ENCODE data around the gene ELN. TPM values are rescaled to one million over a fixed set of nuclear protein-coding genes. Genes with fewer than 3 reads are reported as not detected.
"Not testable (repeated sequence)": the region's sequence is repeated elsewhere in the genome, so short reads cannot be mapped to it uniquely, and the experiment has no call there.

The ELN gene
- total RNA-seq = 0.20 and 0.21 TPM in 2 replicates

DNA sequence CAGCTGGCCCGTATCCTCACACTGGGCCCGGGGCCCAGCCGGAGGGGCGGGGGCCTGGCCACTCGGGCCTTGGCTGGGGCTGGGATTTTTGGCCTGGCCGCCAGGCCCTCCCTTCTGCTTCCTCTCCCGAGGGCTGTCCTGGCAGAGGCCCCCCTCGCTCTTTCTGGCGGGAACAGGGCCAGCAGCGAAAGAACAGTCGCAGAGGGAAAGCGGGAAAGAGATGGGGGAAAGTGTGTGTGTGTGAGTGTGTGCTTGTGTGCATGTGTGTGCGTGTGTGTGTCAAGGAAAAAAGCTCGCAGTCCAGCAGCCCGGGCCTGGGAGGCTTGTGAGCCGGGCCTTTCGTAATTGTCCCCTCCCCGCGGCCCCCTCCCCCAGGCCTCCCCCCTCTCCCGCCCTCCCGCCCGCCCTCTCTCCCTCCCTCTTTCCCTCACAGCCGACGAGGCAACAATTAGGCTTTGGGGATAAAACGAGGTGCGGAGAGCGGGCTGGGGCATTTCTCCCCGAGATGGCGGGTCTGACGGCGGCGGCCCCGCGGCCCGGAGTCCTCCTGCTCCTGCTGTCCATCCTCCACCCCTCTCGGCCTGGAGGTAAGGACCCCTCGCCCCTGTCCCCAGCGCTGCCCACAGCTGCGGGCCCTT lies at the start of gene ELN:
ELN (plus strand) TSS at position 491 of the 638 bp plus-strand sequence; CDS start at position 506, 15 bp downstream.
- DNase-seq (ENCODE audit: low read depth, low spot score) = no peak

DNA sequence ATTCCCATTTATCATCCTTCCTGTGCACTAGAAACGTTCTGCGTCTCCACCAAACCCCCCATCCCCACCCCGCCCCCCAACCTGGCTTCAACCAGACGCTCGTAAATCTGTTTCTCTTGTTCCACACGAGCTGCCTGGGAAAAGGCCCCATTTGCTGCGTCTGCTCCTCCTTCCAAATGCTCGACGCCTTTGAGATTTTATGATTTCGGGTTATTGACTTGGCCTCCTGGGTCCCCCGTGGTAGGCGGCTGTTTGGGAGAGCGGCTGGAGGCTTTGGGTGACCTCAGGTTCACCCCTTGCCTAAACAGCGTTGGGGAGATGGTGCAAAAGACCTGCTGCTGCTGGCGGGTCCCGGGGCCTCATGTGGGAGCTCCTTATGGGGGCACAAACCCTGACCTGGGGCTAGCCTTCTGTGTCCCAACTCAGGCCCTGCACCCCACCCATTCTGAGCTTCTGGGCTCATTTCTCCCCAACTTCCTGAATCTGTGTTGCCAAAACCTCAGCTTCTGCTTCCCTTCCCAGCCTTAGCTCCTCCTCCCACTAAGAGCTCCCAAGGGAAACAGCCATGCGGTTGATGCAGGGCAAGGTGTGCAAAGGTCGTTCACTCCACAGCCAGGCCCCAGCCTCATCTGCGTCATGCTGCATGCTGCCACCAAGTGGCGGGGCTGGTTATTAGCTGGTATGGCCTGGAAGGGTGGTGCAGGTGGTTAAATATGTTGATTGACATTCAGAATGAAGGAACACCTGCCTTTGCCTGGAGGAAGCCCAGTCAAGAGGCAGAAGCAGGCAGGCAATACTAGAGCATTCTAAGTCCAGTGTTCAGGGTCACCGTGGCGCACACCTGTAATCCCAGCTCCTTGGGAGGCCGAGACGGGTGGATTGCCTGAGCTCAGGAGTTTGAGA lies 49.1 kb upstream of the ELN start:
- no peak for DNase-seq (ENCODE audit: low read depth, low spot score)

DNA sequence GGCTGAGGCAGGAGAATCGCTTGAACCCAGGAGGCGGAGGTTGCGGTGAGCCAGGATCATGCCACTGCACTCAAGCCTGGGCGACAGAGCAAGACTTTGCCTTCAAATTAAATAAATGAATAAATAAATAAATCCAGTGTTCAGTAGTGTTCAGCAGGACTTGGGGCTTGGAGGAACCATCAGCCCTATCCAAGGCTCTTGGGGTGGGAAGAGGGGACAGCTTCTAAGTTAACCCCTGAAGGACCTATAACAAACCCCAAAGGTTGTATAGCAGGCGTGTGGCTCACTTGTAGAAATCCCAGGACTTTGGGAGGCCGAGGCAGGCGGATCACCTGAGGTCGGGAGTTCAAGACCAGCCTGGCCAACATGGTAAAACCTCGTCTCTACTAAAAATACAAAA lies 48.3 kb upstream of the ELN start:
- not testable (repeated sequence) for DNase-seq (ENCODE audit: low read depth, low spot score)

DNA sequence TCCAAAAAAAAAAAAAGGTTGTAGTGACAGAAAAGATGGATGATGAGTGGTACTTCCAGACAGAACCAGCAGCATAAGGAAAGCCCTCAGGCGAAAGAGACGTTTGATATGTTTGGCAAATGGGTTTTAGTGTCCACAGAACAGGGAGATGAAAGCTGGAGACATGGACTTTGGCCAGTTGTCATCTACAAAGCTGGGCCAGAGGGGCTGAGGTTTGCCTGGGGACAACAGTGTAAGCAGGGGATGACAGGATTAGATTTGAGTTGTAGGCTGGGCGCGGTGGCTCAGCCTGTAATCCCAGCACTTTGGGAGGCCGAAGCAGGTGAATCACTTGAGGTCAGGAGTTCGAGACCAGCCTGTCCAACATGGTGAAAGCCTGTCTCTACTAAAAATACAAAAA lies 47.8 kb upstream of the ELN start:
- no peak for DNase-seq (ENCODE audit: low read depth, low spot score)

DNA sequence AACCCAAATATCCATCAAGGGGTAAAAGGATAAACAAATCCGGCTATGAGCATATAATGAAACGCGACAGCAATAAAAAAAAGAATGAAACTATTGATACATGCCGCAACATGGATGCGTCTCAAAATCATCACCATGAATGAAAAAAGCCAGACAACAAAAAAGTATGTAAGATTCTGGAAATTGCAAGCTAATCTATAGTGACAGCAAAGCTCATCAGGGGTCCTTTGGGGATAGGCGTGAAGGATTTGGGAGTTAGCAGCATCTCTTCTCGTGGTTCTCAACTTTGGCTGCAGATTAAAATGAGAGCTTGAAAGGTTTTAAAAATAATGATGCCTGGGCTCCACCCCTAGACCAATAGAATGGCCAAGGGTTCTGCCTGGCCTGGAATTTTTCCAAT lies 46.0 kb upstream of the ELN start:
- no peak for DNase-seq (ENCODE audit: low read depth, low spot score)

DNA sequence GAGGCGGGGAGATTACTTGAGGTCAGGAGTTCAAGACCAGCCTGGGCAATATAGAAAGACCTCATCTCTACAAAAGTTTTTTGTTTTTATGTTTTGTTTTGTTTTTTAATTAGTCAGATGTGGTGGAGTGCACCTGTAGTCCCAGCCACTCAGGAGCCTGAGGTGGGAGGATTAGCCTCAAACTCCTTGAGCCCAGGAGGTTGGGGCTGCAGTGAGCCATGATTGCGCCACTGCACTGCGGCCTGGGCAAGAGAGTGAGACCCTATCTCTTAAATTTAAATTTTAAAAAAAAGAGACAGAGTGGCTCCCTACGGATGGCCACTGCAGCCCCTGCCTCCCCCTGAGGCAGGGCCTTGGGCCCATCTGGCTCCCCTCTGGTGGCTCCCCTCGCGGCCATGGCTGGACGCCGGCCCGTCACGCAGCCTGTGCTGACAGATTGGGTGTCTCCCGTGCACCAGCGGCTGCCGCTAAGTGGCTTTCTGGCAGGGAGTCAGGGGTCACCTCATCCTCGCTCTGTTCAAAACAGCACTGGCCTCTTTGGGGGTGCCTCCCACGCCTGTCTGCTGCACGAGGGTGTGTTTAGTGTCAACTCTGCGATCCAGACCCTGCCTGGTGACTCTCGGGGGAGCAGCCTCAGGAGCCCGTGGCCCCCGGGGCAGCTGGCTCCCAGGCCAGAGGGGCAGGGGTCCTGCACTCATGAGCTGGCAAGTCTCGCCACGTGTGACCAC lies 44.4 kb upstream of the ELN start:
- no peak for DNase-seq (ENCODE audit: low read depth, low spot score)

DNA sequence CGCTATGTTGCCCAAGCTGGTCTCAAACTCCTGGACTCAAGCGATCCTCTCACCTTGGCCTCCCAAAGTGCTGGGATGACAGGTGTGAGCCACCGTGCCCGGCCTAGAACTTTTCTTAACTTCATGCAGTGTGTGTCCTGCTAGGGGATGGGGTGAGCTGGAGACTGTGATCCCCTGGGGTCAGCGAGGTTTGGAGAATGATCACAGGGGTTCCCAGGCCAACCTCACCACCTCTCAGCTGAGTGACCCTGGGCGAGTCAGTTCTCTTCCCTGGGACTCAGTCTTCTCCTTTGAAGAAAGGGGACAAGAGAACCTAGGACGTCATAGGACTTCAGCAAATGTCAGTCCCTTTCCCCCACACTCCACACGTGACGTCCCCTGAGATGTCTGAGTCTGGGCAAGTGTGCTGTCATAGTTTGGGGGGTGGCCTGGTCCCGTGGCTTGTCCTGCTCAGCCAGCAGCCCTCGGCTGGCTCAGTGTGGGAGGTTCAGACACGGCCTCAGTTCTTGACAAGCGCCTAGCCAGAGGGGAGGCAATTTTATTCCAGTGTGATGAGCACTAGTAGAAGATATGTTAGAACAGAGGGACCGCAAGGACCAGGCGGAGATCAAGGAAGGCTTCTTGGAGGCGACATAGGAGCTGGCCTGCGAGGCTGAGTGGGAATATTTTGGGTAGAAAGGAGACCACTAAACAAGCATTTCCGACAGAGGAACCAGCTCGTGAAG lies 43.3 kb upstream of the ELN start:
- DNase-seq (ENCODE audit: low read depth, low spot score) = no peak

- no peak for DNase-seq (ENCODE audit: low read depth, low spot score)
Measured at GRCh38 chr7:73985737-73986141, 42.2 kb upstream of the ELN start.

DNA sequence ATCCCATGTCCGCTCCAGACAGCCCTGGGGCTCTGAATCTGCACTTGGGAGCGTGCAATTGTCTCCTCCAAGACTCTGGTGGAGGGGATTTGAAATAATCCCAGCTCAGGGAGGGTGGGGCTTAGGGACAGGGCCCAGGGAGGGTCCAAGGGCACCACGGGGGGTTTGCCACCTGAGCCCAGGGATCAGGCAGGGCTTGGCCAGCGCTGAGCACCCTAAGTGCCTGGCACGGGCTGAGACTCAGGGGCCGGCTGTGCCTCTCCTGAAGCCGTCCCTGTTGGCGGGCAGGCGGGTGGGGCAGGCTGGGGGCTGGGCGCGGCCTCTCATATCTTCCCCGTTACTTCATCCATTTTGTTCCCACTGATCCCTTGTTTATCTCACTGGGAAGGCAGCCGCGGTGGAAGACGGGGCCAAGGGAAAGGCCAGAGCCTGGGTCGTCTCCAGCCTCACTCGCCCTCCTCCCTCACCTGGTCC lies 41.8 kb upstream of the ELN start:
- no peak for DNase-seq (ENCODE audit: low read depth, low spot score)

DNA sequence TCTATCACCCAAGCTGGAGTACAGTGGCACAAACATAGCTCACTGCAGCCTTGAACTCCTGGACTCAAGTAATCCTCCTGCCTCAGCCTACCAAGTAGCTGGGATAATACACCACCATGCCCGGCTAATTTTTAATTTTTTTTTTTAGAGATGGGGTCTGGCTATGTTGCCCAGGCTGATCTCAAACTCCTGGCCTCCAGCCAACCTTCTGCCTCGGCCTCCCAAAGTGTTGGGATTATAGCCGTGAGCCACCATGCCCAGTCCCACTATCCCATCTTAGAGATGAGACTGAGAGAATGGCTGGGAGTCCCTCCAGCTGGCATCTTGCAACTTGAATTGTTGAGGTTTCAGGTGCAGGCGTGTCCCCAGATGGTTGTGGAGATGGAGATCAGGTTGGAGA lies 40.7 kb upstream of the ELN start:
- no peak for DNase-seq (ENCODE audit: low read depth, low spot score)

DNA sequence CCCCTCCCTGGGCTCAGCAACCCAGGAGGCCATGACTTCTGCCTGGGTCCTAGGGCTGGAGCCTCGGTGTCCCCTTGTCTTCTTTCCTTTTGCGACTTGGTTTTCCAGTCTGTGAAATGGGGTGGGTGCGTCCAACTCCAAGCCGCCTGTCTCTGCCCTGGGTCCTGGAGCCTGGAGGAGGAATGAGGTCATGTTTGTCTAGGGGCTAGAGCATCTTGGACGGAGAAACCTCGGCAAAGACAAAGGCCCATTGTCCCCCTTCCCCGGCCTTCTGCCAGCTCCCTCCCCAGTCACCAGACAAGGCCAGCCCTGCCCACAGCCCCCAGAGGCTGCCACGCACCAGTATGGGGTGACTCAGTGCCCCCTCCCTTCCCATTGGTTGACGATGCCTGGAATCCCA lies 39.8 kb upstream of the ELN start:
- DNase-seq (ENCODE audit: low read depth, low spot score) = no peak

- no peak for DNase-seq (ENCODE audit: low read depth, low spot score)
Measured at GRCh38 chr7:73991522-73992100, 36.4 kb upstream of the ELN start.

DNA sequence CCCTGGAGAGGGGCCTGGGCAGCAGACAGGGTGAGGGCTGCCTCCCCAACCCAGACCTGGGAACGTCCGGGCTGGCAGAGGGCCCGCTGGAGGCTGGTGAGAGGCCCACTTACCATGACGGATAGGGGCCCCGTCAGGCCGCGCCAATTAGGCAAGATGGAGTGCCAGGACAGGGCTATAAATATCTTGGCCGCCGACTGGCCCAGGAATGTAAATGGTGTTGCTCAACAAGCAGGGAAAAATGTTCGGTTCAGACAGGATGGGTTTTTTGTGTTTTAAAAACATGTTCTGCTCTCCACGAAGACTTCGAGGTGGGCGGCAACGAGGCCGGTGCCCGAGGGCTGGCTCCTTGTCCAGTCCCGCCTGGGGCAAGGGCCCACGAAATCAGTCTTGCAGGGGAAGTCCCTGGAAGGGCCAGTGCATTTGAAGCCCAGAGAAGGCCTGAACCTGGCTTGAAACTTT lies 35.8 kb upstream of the ELN start:
- DNase-seq (ENCODE audit: low read depth, low spot score) = no peak

DNA sequence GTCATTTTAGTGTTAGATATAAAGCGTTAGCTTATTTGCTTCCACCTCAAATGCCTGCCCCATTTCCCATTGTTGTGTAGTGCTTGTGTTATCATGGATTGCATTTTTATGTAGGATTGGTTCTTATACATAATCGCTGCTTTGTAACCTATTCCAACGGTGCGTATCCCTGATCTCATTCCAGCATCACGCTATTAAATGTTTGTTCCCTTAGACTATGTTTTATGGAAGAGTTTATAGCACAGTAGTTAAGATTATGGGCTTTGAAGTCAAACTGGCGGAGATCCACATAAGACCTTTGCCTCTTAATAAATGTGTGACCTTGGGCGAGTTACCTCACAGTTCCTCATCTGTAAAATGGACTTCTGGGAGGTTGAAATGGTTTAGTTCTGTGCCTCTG lies 34.0 kb upstream of the ELN start:
- DNase-seq (ENCODE audit: low read depth, low spot score) = no peak

- DNase-seq (ENCODE audit: low read depth, low spot score) = no peak
Measured at GRCh38 chr7:73994761-73995160, 33.2 kb upstream of the ELN start.

DNA sequence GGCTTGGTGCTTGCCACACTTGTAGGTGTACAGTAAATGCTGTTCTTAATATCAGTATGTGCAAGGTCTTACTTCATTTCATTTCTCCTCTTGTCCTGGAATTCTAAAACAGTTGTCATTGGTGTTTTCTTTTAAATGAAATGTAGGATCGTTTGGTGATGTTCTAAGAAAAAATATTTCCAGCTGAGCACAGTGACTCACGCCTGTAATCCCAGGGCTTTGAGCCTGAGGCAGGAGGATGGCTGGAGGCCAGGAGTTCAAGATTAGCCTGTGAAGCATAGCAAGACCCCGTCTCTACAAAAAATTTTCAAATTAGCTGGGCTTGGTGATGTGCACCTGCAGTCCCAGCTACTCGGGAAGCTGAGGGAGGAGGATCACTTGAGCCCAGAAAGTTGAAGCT lies 32.6 kb upstream of the ELN start:
- DNase-seq (ENCODE audit: low read depth, low spot score) = no peak

- DNase-seq (ENCODE audit: low read depth, low spot score) = no peak
Measured at GRCh38 chr7:73995821-73996511, 32.0 kb upstream of the ELN start.

- no peak for DNase-seq (ENCODE audit: low read depth, low spot score)
Measured at GRCh38 chr7:73997056-73997455, 30.9 kb upstream of the ELN start.

- DNase-seq (ENCODE audit: low read depth, low spot score) = peak; percentile 13
Measured at GRCh38 chr7:73999664-74000435, 28.1 kb upstream of the ELN start.
